ENCODE measurements around the gene TTC23.

GRCh38 chr15:99169769-99170311 is 79.5 kb downstream of the TTC23 start:
- no peak for TF ChIP-seq GATA2 (IDR thresholded peaks at IDR 0.05; ENCODE audit: low read depth, low read length)
- TF ChIP-seq GATA3 (IDR thresholded peaks at IDR 0.05; ENCODE audit: low read depth, low read length), result no peak

Data from SH-SY5Y (cell line).